Measurements from ENCODE around the gene FCRLB. TPM values are rescaled to one million over a fixed set of nuclear protein-coding genes. Genes with fewer than 3 reads are reported as not detected.
"Not testable (repeated sequence)": the region's sequence is repeated elsewhere in the genome, so short reads cannot be mapped to it uniquely, and the experiment has no call there.

FCRLB gene, protein sequence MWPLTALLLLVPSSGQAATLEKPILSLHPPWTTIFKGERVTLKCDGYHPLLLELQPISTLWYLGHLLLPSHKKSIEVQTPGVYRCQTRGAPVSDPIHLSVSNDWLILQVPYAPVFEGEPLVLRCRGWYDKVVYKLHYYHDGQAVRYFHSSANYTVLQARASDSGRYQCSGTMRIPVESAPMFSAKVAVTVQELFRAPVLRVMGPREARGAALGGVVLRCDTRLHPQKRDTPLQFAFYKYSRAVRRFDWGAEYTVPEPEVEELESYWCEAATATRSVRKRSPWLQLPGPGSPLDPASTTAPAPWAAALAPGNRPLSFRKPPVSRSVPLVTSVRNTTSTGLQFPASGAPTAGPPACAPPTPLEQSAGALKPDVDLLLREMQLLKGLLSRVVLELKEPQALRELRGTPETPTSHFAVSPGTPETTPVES
- total RNA-seq = 1.0 TPM

DNA sequence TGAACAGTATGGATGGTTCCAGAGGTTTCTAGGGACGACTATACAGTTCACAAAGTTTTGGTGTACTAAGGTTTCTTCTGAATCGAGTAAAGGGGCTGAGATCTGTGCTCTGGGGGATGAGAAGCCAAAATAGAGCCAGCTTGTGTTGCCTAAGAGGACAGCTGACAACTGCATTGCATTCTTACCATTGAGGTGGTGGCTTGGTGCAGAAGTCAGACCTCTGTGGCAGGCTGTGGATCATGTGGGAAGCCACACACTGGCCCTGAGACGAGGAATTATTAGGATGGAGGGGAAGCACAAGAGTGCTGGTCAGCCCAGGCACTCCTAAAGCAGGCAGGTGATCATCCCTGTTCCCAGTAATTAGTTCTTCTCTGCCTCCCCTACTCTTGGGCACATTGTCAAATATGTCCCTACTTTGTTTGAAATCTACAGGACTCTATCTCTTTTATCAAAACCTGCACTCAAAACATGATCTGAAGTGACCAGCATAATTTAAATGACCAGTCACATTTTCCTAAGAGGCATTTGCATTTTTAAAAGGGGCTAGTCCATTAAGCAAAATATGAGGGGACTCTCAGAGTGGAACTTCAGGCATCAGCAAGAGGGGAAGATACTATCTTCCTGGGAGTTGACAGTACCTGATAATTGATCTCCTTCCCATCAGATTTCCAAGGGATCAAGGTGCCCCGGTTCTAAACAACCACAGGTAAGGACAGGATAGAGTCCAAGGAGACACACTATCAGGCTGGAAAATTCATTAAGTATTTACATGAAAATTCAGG lies at the start of gene FCRLB:
TSS of gene FCRLB (plus strand) at position 589 of the 782 bp plus-strand sequence. CDS start 1,129 bp downstream, outside the sequence.
- H3K4me1 ChIP-seq (ENCODE audit: insufficient read depth, low read length) = peaks cover 66% of the 10 kb centered on the region

DNA sequence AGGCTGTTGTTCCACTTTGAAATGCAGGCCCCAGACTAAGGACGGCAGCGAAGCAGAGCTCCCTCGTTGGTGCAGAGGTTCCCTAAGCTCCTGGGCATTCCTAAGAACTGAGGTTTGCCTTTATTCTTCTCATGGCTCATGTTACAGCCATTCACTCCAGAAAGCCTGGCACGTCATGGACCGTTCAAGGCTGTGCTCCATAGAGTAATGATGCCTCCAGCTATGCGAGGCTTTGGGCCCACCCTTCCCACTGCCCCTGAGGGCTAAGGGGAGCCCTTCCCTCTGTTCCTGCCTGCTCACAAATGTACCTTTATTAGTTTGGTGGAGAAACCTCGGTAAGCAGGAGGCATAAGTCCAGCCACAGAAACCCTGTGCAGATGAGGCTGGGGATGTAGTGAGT lies 47.9 kb upstream of the FCRLB start:
- not testable (repeated sequence) for H3K9me3 ChIP-seq (ENCODE audit: low read depth, low read length); H3K4me3 ChIP-seq (ENCODE audit: low read length); H3K27me3 ChIP-seq (ENCODE audit: insufficient read depth, low read length); H3K4me1 ChIP-seq (ENCODE audit: insufficient read depth, low read length)

More for the DNA sequence above, at the start of gene FCRLB:
- H3K27me3 ChIP-seq (ENCODE audit: insufficient read depth, low read length) = peaks cover 37% of the 10 kb centered on the region
- no peak within 1 kb of the TSS for H3K4me3 ChIP-seq (ENCODE audit: low read length)
- H3K9me3 ChIP-seq (ENCODE audit: low read depth, low read length) = no peaks in the 10 kb centered on the region

DNA sequence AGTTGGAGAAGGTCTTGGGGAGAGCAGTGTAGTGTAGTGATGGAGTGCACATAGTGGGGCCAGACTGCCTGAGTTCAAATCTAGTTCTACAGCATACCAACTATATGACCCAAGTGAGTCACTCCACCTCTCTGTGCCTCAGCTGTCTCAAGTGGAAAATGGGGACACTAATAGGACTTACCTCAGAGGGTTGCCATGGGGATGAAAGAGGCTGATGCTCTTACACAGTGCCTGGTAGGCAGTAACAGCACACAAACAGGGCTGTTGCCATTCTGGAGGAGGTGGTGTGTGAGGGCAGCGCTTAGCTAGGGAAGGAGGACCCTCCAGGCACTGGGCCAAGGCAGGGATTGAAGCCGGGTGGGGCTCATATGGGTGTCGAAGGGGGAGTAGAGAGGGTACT lies 46.9 kb upstream of the FCRLB start:
- H3K27me3 ChIP-seq (ENCODE audit: insufficient read depth, low read length) = not testable (repeated sequence)

DNA sequence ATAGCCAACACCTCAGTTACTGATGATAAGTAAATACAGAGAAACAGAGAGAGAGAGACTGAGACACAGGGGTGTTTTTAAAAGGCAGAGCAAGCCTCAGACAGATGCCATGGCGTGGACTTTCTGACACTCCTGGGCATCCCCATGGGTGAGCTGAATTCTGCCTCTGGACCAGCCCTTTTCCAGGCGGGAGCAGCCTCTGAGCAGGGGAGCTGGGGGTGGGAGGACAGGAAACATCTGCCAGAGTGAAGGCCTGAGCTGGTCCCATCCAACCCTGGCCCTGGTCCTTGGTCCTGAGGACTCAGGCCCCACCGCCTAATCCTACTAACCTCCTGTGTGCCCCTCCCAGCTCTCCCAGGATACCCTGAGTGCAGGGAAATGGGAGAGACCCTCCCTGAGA lies 46.4 kb upstream of the FCRLB start:
- not testable (repeated sequence) for H3K9me3 ChIP-seq (ENCODE audit: low read depth, low read length); H3K4me3 ChIP-seq (ENCODE audit: low read length); H3K4me1 ChIP-seq (ENCODE audit: insufficient read depth, low read length); H3K27me3 ChIP-seq (ENCODE audit: insufficient read depth, low read length)

More for the DNA sequence above, 46.9 kb upstream of the FCRLB start:
- not testable (repeated sequence) for H3K9me3 ChIP-seq (ENCODE audit: low read depth, low read length); H3K4me1 ChIP-seq (ENCODE audit: insufficient read depth, low read length); H3K4me3 ChIP-seq (ENCODE audit: low read length)

DNA sequence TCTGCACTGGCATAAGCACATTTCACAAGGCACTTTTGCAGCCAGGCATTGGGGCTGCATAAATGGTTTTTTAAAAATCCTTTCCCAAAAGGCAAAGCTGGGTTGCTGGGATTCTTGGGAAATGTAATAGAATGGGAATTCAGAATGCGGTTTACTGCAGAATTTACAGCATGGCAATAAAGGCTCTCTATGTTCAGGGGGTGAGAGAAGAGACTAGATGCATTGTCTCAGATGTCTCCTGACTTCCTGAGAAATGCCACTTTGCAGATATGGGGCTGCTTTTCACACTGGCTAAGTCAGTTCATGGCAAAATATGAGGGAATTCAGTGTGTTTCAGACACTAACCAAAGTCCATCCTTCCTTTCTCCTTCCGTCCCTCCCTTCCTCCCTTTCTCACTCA lies 44.9 kb upstream of the FCRLB start:
- peaks cover 6% of the 10 kb centered on the region for H3K27me3 ChIP-seq (ENCODE audit: insufficient read depth, low read length)
- H3K4me1 ChIP-seq (ENCODE audit: insufficient read depth, low read length) = no peaks in the 10 kb centered on the region
- no peaks in the 10 kb centered on the region for H3K9me3 ChIP-seq (ENCODE audit: low read depth, low read length)
- no peak overlapping the region for H3K4me3 ChIP-seq (ENCODE audit: low read length)

DNA sequence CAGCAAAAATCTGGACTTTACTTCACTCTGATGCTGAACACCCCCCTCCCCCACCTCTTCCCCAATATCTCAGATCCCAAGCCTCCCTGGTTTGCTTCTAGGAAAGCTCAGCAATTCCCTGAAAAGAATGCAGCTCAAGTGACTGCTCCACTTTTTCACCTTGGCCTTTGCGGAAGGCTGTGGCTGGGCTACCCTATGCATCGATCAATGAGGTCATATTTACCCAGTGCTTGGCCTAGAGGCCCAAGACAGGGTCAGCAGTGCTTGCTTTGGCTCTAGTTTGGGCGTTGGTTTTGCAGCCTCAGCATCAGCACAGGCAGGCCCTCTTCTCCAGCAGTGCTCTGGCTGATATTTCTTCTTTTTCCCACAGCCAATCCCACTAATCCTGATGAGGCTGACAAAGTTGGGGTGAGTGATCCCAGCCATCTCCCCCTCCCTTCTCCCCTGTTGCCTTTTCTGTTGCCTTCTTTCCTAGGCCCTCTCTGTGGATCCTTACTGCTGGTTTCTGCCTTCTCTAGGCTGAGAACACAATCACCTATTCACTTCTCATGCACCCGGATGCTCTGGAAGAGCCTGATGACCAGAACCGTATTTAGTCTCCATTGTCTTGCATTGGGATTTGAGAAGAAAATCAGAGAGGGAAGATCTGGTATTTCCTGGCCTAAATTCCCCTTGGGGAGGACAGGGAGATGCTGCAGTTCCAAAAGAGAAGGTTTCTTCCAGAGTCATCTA lies 44.2 kb upstream of the FCRLB start:
- H3K27me3 ChIP-seq (ENCODE audit: insufficient read depth, low read length) = peaks cover 10% of the 10 kb centered on the region
- H3K9me3 ChIP-seq (ENCODE audit: low read depth, low read length) = no peaks in the 10 kb centered on the region
- no peaks in the 10 kb centered on the region for H3K4me1 ChIP-seq (ENCODE audit: insufficient read depth, low read length)
- no peak overlapping the region for H3K4me3 ChIP-seq (ENCODE audit: low read length)

DNA sequence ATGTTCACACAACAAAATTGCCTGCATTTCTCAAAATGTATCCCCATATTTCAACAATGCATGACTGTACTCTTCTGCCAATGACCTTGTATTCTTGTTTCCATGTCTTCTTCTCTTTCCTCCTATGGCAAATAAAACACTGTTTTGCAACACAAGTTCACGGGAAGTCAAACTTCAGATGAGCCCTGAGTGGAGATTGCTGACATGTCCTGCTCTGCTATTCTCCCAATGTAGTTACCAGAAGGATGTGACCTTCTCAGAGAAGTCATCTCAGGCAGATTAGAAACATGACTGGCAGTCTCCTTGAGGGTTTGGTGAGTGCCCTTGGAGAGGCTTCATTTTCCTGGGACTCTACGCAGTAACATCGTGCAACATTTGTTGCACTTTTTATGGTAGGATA lies 42.8 kb upstream of the FCRLB start:
- Histone ChIP-seq H3K9me3 (ENCODE audit: low read depth, low read length) (no peaks in the 10 kb centered on the region), H3K27me3 (ENCODE audit: insufficient read depth, low read length) (peaks cover 21% of the 10 kb centered on the region), H3K4me1 (ENCODE audit: insufficient read depth, low read length) (no peaks in the 10 kb centered on the region), H3K4me3 (ENCODE audit: low read length) (no peak overlapping the region)

DNA sequence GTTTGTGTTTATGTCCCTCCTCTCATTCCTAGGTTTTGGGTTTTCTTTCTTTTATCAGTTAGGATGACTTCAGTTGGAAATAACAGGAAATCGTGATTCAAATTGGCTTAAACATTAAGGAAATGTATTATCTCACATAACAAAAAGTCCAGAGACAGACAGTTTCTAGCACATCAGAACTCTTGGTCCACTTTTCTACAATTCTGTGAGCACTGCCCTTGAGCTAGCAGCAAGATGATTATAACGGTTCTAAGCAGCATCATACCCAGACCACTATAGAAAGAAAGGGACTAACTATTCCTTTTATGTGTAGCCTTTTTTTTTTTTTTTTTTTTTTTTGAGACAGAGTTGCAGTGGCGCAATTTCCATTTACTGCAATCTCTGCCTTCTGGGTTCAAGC lies 39.5 kb upstream of the FCRLB start:
- Histone ChIP-seq H3K4me1 (ENCODE audit: insufficient read depth, low read length) (no peaks in the 10 kb centered on the region), H3K4me3 (ENCODE audit: low read length) (no peak overlapping the region), H3K27me3 (ENCODE audit: insufficient read depth, low read length) (peaks cover 37% of the 10 kb centered on the region), H3K9me3 (ENCODE audit: low read depth, low read length) (no peaks in the 10 kb centered on the region)

DNA sequence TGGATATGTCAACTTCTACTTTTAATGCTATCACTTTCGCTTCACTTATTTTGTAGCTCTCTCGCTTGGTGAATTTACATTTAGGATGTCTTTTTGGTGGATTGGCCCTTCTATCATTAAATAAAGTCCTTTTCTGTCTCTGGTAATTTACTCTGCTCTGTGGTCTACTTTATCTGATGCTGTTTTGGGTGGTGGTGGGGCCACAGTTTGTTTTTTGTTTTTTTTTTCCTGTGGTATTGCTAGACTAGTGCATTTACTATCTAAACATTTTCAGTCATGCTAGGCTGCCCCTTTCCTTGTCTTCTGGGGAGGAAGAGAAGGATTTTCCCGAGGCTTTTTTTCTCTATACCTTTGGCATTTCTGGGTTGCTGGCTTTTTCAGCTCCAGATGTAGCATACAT lies 32.4 kb upstream of the FCRLB start:
- no peaks in the 10 kb centered on the region for H3K9me3 ChIP-seq (ENCODE audit: low read depth, low read length)
- H3K27me3 ChIP-seq (ENCODE audit: insufficient read depth, low read length) = peaks cover 32% of the 10 kb centered on the region
- no peak overlapping the region for H3K4me3 ChIP-seq (ENCODE audit: low read length)
- H3K4me1 ChIP-seq (ENCODE audit: insufficient read depth, low read length) = no peaks in the 10 kb centered on the region

DNA sequence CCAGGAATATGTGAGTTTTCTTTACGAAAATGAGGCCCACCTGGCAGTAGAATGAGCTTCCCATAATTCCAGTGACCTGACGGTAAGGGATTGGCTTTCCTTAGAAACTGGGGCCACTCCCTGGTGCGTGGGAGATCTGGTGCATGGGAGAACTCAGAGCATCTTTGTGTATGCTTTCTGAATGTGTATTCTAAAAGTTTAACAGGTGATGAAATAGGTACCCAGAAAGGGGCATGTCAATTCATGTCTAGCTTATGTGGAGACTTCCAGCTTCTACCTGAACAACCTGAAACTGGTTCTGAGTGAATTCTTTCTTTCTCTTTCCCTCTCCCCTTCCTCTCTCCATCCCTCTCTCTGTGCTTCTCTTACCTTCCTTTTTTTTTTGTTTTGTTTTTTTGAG lies 29.5 kb upstream of the FCRLB start:
- no peaks in the 10 kb centered on the region for H3K9me3 ChIP-seq (ENCODE audit: low read depth, low read length)
- no peaks in the 10 kb centered on the region for H3K4me1 ChIP-seq (ENCODE audit: insufficient read depth, low read length)
- peaks cover 28% of the 10 kb centered on the region for H3K27me3 ChIP-seq (ENCODE audit: insufficient read depth, low read length)
- H3K4me3 ChIP-seq (ENCODE audit: low read length) = no peak overlapping the region

DNA sequence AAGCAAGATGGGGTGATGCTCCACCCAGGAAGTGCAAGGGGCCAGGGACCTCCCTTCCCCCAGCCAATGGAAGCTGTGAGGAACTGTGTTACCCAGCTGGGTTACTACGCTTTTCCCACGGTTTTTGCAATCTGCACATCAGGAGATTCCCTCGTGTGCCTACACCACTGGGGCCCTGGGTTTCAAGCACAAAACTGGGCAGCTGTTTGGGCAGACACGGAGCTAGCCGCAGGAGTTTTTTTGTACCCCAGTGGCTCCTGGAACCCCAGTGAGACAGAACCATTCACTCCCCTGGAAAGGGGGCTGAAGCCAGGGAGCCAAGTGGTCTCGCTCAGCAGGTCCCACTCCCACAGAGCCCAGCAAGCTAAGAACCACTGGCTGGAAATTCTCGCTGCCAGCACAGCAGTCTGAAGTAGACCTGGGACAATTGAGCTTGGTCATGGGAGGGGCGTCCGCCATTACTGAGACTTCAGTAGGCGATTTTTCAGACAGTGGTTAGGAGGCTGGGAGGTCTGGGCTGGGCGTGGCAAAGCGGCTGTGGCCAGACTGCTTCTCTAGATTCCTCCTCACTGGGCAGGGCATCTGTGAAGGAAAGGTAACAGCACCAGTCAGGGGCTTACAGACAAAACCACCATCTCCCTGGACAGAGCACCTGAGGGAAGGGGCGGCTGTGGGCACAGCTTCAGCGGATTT lies 28.2 kb upstream of the FCRLB start:
- not testable (repeated sequence) for H3K4me3 ChIP-seq (ENCODE audit: low read length); H3K9me3 ChIP-seq (ENCODE audit: low read depth, low read length); H3K4me1 ChIP-seq (ENCODE audit: insufficient read depth, low read length)
- peaks cover 28% of the 10 kb centered on the region for H3K27me3 ChIP-seq (ENCODE audit: insufficient read depth, low read length)

DNA sequence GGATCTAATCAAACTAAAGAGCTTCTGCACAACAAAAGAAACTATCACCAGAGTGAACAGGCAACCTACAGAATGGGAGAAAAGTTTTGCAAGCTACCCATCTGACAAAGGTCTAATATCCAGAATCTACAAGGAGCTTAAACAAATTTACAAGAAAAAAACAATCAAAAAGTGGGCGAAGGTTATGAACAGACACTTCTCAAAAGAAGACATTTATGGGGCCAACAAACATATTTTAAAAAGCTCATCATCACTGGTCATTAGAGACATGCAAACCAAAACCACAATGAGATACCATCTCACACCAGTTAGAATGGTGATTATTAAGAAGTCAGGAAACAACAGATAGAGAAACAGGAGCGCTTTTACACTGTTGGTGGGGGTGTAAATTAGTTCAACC lies 23.0 kb upstream of the FCRLB start:
- H3K9me3 ChIP-seq (ENCODE audit: low read depth, low read length); H3K4me1 ChIP-seq (ENCODE audit: insufficient read depth, low read length); H3K4me3 ChIP-seq (ENCODE audit: low read length): not testable (repeated sequence)
- peaks cover 15% of the 10 kb centered on the region for H3K27me3 ChIP-seq (ENCODE audit: insufficient read depth, low read length)

DNA sequence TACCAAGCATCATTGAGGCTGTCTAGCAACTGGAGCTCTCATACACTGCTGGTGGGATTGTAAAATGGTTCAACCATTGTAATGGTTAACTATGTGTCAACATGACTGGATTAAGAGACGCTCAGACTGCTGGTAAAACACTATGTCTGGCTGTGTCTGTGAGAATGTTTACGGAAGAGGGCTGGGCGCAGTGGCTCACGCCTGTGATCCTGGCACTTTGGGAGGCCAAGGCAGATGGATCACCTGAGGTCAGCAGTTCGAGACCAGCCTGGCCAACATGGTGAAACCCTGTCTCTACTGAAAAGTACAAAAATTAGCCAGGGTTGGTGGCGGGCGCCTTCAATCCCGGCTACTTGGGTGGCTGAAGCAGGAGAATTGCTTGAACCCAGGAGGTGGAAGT lies 19.1 kb upstream of the FCRLB start:
- no peak overlapping the region for H3K4me3 ChIP-seq (ENCODE audit: low read length)

DNA sequence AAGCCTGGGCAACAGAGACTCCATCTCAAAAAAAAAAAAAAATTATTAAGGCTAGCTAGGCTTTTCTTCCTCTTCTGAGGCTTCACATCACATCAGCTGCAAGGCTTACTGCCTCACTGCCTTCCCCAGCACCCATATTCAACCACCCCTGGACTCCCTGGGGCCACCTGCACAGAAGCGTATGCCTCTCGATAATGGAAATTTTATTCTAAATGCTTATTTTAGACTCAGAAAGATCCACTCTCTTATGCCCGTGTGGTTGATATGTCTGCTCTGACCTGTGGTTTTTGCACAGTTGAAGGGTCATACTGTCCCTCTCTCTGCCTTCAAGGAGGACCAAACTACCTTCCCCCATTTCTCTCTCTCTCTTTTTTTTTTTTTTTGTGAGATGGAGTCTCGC lies 15.8 kb upstream of the FCRLB start:
- H3K4me3 ChIP-seq (ENCODE audit: low read length) = no peak overlapping the region
- H3K9me3 ChIP-seq (ENCODE audit: low read depth, low read length) = no peaks in the 10 kb centered on the region
- H3K4me1 ChIP-seq (ENCODE audit: insufficient read depth, low read length) = peaks cover 16% of the 10 kb centered on the region
- peaks cover 14% of the 10 kb centered on the region for H3K27me3 ChIP-seq (ENCODE audit: insufficient read depth, low read length)

More for the DNA sequence above, 19.1 kb upstream of the FCRLB start:
- Histone ChIP-seq H3K27me3 (ENCODE audit: insufficient read depth, low read length) (peaks cover 7% of the 10 kb centered on the region), H3K4me1 (ENCODE audit: insufficient read depth, low read length) (peaks cover 13% of the 10 kb centered on the region), H3K9me3 (ENCODE audit: low read depth, low read length) (no peaks in the 10 kb centered on the region)

DNA sequence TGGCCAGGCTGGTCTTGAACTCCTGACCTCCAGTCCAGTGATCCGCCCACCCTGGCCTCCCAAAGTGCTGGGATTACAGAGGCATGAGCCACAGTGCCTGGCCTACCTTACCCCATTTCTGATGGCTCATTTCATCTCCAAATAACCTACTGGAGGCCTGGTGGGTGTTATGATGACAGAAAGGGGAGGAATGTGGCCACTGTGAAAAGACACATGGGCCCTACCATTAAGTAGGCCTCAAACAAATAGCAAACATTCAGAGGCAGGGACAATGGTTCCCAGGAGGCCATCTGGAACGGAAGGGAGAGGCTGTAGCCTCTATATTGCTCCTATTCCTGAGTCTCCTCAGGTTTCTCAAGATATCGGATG lies 15.2 kb upstream of the FCRLB start:
- H3K4me1 ChIP-seq (ENCODE audit: insufficient read depth, low read length) = peaks cover 16% of the 10 kb centered on the region
- H3K4me3 ChIP-seq (ENCODE audit: low read length) = no peak overlapping the region
- H3K9me3 ChIP-seq (ENCODE audit: low read depth, low read length) = no peaks in the 10 kb centered on the region
- H3K27me3 ChIP-seq (ENCODE audit: insufficient read depth, low read length) = peaks cover 16% of the 10 kb centered on the region
